ENCODE results near the gene ADAMTSL1.
"Not testable (repeated sequence)": the region's sequence is repeated elsewhere in the genome, so short reads cannot be mapped to it uniquely, and the experiment has no call there.

The ADAMTSL1 gene

GRCh38 chr9:18826248-18826647 lies 352.3 kb downstream of the ADAMTSL1 start:
- no peak for DNase-seq

DNA sequence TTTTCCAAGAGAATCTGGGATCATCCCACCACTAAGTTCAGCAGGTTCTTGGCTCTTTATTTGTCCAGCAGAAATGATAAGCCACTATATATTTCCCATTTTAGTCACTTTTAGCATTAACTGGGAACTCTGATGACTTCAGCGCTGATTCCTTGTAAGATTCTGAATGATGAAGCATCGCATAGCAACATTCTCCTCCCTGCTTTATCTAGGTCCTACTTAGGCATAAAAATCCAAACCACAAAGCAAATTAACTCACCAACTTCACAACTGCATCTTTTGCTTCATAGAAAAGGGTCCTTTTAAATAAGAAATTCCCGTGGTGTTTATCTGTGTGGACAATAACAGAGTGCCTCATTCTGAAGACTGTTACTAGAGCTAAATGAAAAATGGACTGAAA lies 355.1 kb downstream of the ADAMTSL1 start:
- DNase-seq: no peak

DNA sequence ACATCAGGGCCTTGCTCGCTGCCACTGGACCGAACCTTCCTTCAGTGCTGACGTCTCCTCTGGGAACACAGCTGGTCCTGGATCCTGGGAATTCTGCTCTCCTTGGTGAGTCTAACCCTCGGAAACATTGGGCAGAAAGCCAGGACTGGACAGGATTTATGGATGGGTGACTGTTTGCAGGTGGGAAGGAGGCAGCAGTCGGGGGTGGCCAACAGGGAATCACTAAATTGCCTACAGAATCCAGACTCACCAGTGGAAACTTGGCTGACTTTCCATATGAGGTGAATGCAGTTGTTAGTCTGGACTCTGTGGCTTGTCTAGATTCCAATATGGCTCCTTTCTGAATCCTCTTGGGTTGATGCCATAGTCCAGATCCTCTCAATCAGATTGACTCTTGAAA lies 355.9 kb downstream of the ADAMTSL1 start:
- DNase-seq: no peak

DNA sequence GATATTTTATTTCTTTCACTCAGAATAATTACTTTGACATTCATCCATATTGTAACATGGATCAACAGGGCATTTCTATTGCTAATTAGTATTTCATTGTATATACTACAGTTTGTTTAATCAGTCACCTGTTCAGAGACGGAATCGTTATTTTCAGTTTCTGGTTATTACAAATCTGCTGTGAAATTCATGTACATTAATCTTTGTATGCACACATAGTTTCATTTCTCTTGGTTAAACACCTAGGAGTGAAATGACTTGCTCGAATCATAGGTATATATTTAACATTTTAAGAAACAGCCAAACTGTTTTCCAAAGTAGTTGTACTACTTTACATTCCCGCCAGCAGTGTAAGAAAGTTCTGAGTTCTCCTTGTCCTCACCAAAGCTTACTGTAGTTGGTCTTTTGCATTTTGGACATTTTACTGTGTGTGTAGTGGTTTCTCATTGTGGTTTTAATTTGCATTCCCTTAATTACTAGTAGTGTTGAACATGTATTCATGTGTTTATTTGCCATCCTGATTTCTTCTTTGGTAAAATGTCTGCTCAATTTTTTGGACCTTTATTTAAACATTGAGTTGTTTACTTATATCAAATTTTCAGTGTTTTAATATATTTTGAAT lies 360.9 kb downstream of the ADAMTSL1 start:
- no peak for DNase-seq

DNA sequence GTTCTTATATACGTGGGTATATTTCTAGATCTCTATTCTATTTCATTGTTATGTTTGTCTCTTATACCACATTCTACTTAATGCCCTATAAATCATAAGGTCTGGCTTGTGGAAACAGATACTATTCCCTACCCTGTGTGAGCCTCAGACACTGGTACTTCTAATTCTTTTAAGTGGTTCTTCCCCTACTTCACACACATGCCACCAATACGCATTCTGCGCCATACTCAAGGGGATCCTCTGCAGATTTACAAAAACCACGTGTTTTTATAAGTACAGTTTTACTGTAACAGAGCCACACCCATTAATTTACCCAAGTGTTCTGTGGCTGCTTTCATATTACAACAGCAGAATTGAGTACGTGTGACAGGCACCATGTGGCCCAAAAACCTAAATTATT lies 363.4 kb downstream of the ADAMTSL1 start:
- DNase-seq: no peak

- DNase-seq: no peak
Observed at GRCh38 chr9:18847576-18848275, 373.8 kb downstream of the ADAMTSL1 start.

DNA sequence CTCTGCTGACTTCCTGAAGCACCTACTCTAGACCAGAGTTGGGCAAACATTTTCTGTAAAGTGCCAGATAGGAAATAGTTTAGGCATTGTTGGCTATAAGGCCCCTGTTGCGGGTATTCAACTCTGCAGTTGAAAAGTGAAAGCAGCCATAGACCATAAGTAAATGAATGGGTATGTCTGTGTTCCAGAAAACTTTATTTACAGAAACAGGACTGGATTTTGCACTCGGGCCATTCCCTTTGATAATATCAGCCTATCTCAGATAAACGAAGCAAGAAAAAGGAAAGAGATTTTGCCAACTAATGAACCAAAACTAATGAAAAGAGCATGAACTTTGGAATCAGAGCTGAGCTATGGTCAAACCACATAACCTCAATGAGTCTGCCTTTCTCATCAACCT lies 374.7 kb downstream of the ADAMTSL1 start:
- no peak for DNase-seq

DNA sequence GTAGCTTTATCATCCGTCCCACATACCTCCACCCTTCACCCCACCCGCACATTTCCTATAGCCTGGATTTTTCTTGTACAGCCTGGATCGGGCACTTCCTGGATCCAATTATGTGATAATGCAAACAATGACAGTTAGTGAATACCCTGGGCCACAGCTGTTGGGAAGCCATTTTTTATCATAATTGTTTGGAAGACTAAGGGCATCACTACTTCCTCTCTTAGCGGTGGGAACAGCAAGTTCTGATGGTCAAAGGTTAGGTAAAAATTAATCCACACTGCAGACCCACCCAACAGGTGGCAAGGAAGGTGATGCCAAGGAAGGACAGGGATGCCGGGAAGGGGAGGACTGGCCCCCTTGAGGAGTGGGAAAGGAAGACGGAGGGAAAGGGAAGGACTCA lies 375.3 kb downstream of the ADAMTSL1 start:
- no peak for DNase-seq

DNA sequence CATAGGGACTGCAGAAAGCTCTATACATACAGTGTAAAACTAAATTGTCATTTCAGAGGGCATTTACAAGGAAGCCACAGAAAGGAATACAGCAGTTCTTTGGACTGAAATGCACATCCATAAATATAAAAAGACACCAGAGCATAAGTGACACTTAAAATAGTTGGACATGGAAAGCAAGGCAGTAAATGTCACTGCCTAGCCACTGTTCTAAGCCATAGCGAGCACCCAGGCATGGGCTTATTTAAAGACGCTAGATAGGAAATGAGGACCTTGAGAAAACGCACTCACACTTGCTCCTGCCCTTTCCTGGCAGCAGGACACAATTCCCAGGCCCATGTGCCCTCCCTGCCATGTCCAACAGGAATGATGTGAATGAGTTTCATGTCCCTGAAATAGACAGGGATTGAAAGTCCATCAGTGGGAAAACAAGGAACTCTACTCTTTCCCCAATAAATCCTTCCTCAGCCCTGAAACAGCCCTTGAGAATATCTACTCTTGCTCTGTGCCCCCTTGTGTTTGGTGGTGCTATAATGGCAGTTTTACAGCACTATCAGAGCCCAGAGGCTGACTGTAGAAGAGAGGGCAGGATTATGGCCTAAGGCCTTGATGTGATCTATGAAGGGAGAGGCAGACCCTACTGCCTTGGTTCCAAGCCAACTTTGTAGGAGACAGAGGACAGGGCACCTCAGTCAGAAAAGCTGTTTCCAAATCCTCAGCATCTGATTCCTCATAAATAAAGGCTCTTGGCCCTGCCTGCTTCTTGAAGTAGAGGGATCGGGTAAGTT lies 376.1 kb downstream of the ADAMTSL1 start:
- no peak for DNase-seq

DNA sequence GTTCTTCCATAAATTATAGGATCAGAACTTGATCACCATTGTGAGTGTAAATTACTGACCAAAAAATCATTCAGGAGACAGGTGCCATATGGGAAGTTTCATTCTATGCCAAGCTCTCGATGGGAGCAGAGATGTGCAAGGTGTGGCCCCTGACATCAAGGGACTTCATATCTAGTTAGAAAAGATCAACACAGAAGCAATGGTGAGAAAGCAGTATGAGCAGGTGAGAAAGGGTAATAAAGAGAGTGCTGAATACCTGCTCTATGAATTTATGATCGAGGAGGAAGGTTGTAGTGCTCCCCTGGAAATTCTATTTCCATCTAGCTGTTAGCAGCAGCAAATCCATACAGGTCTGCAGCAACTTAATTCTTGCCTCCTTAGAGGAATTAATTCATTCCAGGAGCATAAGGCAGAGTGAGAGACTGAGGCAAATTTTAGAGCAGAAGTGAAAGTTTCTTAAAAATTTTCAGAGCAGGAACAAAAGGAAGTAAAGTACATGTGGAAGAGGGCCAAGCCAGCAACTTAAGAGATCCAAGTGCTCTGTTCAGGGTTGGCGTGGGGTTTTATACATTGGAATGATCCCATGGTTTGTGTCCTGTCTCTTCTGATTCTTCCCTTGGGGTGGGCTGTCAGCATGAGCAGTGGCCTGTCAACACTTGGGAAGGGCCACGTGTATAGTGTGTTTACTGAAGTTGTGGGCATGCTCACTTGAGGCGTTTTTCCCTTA lies 377.3 kb downstream of the ADAMTSL1 start:
- no peak for DNase-seq

DNA sequence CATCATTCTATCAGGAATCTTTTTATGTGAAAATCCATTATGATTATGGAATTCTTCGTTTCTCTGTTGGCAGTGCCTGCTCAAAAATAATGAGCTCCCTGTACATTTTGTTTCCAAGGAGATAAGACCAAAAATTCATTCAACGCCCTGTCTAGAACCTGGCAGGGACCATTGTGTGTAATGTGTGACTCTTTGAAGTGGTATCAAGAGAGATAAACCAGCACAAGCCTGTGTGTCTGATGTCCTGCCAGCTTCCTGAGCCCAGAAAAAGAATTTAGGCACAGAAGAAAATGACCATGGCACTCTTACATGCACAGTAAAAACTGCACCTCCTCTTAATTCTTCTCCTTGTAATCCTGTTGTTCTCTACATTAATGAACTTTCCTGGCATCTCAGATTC lies 381.7 kb downstream of the ADAMTSL1 start:
- no peak for DNase-seq

DNA sequence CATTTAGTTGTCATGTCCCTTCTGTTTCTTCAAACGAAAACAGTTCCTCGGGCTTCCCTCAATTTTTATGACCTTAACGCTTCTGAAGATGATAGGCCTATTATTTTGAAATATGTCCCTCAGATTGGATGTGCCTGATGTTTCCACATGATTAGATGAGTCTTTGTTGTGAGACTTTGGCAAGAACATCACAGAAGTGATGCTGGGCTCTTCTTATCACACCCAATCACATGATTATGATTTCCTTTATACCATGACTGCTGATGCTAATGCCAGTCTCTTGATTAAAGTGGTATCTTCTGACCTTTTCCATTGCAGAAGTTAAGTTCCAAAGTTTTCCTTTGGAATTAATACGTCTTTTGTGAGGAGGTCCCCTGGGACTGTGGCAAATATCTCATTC lies 383.4 kb downstream of the ADAMTSL1 start:
- DNase-seq: no peak

- no peak for DNase-seq
Observed at GRCh38 chr9:18857769-18858168, 383.8 kb downstream of the ADAMTSL1 start.

GRCh38 chr9:18861609-18862544 lies 387.9 kb downstream of the ADAMTSL1 start:
- DNase-seq: no peak

DNA sequence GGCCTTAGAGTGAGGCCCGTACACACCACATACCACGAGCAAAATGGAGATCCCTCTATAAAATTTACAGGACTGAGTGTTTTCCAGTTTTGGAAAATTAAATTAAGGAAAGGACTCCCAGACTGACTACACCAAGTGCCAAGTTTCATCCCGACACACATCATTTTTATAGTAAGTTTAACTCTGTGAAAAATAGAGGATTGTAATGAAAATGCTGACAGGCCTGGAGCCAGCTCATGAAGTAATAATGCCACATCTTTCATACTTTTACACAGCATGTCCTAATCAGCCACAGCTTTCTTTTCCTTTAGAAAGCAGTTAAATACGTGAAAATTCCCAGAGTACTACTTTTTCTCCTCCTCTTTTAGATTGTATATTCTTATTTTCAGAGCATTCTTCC lies 389.8 kb downstream of the ADAMTSL1 start:
- no peak for DNase-seq

DNA sequence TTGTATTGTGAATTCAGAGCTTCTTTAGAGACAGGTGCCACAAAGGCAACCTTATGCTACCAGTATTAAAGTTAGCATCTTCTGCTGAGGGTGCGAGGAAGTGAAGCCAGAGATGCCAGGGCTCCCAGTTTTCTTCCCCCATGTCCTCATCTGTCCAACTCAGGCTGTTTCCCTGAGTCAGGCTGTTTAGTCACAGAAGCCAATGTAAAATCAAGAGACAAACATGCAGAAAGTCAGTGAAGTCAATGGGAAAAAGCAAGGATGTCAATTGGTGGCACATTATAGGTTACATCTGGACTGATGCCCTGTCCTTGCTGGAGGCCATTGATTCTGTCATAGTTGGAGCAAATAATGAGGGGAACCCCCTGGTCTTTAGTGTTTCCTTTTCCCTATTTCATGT lies 390.6 kb downstream of the ADAMTSL1 start:
- no peak for DNase-seq

DNA sequence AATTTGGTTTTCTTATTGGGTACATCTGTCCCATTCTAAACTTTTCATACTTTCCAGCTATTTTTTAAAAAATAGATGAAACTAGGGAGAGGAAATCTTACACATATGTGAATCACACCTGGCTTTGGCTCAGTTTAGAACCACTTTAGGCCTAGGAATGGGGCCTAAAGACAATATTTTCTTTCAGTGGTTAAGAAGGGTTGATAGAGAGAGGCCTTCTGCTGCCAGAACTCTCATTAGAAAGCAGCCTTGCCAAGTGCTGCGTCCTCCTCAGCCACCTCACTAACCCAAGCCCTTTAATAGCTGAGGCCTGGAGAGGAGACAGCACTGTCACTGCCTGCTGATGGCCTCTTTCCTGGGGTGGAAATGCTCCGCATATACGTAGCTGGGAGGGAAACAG lies 391.6 kb downstream of the ADAMTSL1 start:
- DNase-seq: no peak

GRCh38 chr9:18866121-18866831 lies 392.3 kb downstream of the ADAMTSL1 start:
- no peak for DNase-seq

DNA sequence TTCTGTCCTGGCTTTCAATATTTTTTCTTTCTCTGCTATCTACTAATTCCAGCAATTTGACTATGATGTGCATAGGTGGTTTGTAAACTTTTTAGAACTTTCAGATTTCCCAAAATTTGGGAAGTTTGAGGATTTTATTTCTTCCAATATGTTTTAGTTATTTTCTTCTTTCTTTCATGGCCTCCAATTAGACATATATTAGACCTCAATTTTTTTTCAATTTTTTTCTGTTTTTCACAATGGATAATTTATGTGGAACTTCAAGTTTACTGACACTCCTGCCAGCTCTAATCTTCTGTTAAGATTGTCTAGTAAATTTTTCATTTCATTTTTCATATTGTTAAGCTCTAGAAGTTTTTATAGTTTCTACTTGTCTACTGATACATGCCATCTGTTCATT lies 395.8 kb downstream of the ADAMTSL1 start:
- DNase-seq: no peak

GRCh38 chr9:18874069-18874468 lies 400.1 kb downstream of the ADAMTSL1 start:
- no peak for DNase-seq

DNA sequence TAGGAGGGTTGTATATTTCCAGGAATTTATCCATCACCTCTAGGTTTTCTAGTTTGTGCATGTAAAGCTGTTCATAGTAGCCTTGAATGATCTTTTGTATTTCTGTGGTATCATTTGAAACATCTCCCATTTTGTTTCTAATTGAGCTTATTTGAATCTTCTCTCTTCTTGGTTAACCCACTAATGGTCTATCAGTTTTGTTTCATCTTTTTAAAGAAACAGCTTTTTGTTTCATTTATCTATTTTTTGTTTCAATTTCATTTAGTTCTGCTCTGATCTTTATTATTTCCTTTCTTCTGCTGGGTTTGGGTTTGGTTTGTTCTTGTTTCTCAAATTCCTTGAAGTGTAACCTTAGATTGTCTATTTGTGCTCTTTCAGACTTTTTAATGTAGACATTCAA lies 401.0 kb downstream of the ADAMTSL1 start:
- DNase-seq: not testable (repeated sequence)

DNA sequence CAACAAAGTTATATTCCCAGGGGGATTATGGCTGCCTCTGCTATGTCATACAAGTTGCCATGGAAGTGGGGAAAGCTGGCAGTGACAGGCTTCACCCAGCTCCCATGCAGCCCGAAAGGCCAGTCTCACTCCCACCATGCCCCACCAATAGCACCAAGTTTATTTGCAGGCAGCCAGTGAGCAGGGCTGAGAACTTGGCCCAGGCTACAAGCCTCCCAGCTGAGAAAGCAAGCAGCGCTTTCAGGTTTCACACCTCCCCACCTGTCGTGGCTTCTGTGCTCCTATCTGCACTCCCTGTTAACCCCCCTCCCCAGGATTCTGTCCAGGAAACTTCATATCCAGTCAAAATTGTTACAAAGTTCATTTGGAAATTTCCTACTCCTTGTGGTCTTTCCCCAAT lies 404.0 kb downstream of the ADAMTSL1 start:
- no peak for DNase-seq
